Parathyroid adenoma (tissue), 2 donors: ENCODE data around the gene POU6F2.

ENCODE experiments used
- H2AFZ ChIP-seq: fragments of 300-600 bp; sonication (generic); one replicate; pipeline ENCODE4 v1.7.0; 2017; ENCODE audit warnings: antibody characterized with exemption, mild to moderate bottlenecking
- H3K27ac ChIP-seq: fragments of 300-600 bp; sonication (generic); one replicate; pipeline ENCODE4 v1.7.0; 2017
- H3K27me3 ChIP-seq: fragments of 300-600 bp; sonication (generic); one replicate; pipeline ENCODE4 v1.7.0; 2017; ENCODE audit warnings: low read length; ENCODE audit not compliant: control insufficient read depth, insufficient read depth
- H3K36me3 ChIP-seq: fragments of 300-600 bp; sonication (generic); one replicate; pipeline ENCODE4 v1.7.0; 2017; ENCODE audit warnings: low read length; ENCODE audit not compliant: control insufficient read depth, insufficient read depth
- H3K4me1 ChIP-seq: fragments of 300-600 bp; sonication (generic); one replicate; pipeline ENCODE4 v1.7.0; 2017; ENCODE audit warnings: control low read depth
- H3K4me2 ChIP-seq: fragments of 300-600 bp; sonication (generic); one replicate; pipeline ENCODE4 v1.7.0; 2017; ENCODE audit warnings: low read length
- H3K4me3 ChIP-seq: fragments of 300-600 bp; sonication (generic); one replicate; pipeline ENCODE4 v1.7.0; 2017; ENCODE audit warnings: low read depth, low read length
- H3K79me2 ChIP-seq: fragments of 300-600 bp; sonication (generic); one replicate; pipeline ENCODE4 v1.7.0; 2017; ENCODE audit warnings: control low read depth
- H3K9ac ChIP-seq: fragments of 300-600 bp; sonication (generic); one replicate; pipeline ENCODE4 v1.7.0; 2017; ENCODE audit warnings: mild to moderate bottlenecking
- H3K9me3 ChIP-seq: fragments of 300-600 bp; sonication (generic); one replicate; pipeline ENCODE4 v1.7.0; 2017; ENCODE audit warnings: low read length; ENCODE audit not compliant: control insufficient read depth
- CTCF ChIP-seq: fragments of 300-600 bp; sonication (generic); IDR thresholded peaks from one replicate; pipeline ENCODE4 v1.7.0; 2017; ENCODE audit warnings: antibody characterized with exemption, mild to moderate bottlenecking
- donor health status: primary hyperparathyroidism.

Gene POU6F2

DNA sequence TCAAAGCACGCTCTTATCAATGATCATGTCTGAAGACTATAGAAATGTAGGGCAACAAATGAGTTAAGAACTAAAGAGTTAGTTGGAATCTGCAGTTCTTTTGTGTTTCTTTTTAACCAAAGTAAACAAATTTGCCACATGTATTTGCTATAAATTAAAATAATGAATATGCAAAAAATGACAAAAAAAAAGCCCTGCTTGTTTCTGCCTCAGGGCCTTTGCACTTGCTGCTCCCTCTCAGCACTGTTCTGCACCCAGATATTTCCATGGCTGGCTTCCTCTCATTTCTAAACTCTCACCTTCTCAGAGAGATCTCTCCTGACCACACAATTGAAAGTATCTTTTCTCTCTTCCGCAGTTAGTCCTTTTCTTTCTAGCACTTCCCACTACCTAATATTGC lies 406.7 kb downstream of the POU6F2 start:
- Histone ChIP-seq H3K36me3 (no peaks in the 10 kb centered on the region), H3K9me3 (no peaks in the 10 kb centered on the region), H3K79me2 (no peaks in the 10 kb centered on the region), H3K4me3 (no peak overlapping the region), H3K9ac (no peak overlapping the region), H3K27ac (no peak overlapping the region), H3K27me3 (no peaks in the 10 kb centered on the region), H3K4me1 (no peaks in the 10 kb centered on the region), H3K4me2 (no peak overlapping the region), H2AFZ (no peak overlapping the region)
- no peak for TF ChIP-seq CTCF

DNA sequence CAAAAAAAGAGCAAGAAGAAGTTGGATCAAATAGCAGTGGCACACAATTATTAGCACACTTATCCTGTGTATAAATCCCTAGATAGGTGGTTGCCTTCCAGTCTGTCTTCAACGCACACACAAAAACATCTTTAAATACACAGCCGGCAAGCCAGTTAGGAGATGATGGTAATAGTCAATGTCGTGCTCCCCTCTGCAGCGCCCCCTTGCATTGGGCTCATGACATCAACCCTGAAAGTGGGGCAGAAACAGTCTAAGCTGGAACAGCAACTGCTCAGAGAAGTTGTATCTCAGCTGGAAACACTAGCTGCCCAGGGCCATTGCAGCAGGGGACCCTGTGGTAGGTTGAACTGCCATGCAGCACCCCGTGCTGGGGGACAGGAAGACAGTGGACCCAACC lies 409.0 kb downstream of the POU6F2 start:
- Histone ChIP-seq H3K4me2 (no peak overlapping the region), H3K36me3 (no peaks in the 10 kb centered on the region), H2AFZ (no peak overlapping the region), H3K4me3 (no peak overlapping the region), H3K27me3 (no peaks in the 10 kb centered on the region), H3K9ac (no peak overlapping the region), H3K4me1 (no peaks in the 10 kb centered on the region), H3K9me3 (no peaks in the 10 kb centered on the region), H3K27ac (no peak overlapping the region), H3K79me2 (no peaks in the 10 kb centered on the region)
- TF ChIP-seq CTCF, result no peak

- Histone ChIP-seq H3K27ac (no peak overlapping the region), H3K27me3 (no peaks in the 10 kb centered on the region), H3K9ac (no peak overlapping the region), H3K36me3 (no peaks in the 10 kb centered on the region), H2AFZ (no peak overlapping the region), H3K79me2 (no peaks in the 10 kb centered on the region), H3K4me1 (no peaks in the 10 kb centered on the region), H3K4me3 (no peak overlapping the region), H3K4me2 (no peak overlapping the region), H3K9me3 (no peaks in the 10 kb centered on the region)
- TF ChIP-seq CTCF, result no peak
Measured at GRCh38 chr7:39392151-39392550, 414.4 kb downstream of the POU6F2 start.

- no peak for TF ChIP-seq CTCF
- no peaks in the 10 kb centered on the region for H3K79me2 ChIP-seq
Measured at GRCh38 chr7:39394105-39394680, 416.5 kb downstream of the POU6F2 start.

DNA sequence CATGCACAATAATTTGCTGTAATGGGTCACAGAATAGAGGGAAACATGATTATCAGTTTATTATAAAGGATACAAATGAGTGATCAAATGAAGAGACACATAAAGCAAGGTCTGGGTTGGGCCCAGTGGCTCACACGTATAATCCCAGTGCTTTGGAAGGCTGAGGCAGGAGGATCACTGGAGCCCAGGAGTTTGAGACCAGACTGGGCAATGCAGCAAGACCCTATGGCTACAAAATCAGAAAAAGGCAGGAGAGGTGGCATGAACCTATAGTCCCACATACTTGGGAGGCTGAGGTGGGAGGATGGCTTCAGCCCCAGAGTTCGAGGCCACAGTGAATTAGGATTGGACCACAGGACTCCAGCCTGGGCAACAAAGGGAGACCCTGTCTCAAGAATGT lies 421.7 kb downstream of the POU6F2 start:
- no peak overlapping the region for H2AFZ ChIP-seq
- H3K79me2 ChIP-seq, result no peaks in the 10 kb centered on the region
- H3K27ac ChIP-seq, result no peak overlapping the region
- H3K4me3 ChIP-seq, result no peak overlapping the region
- H3K36me3 ChIP-seq, result no peaks in the 10 kb centered on the region
- TF ChIP-seq CTCF, result no peak
- H3K9ac ChIP-seq, result no peak overlapping the region
- H3K4me2 ChIP-seq, result no peak overlapping the region
- H3K27me3 ChIP-seq, result peaks cover 4% of the 10 kb centered on the region
- no peaks in the 10 kb centered on the region for H3K4me1 ChIP-seq
- no peaks in the 10 kb centered on the region for H3K9me3 ChIP-seq

More at GRCh38 chr7:39394105-39394680, 416.5 kb downstream of the POU6F2 start:
- H3K9ac ChIP-seq, result no peak overlapping the region
- H2AFZ ChIP-seq, result no peak overlapping the region
- no peaks in the 10 kb centered on the region for H3K9me3 ChIP-seq
- H3K4me1 ChIP-seq, result no peaks in the 10 kb centered on the region
- H3K27me3 ChIP-seq, result no peaks in the 10 kb centered on the region
- H3K27ac ChIP-seq, result no peak overlapping the region
- no peak overlapping the region for H3K4me3 ChIP-seq
- no peak overlapping the region for H3K4me2 ChIP-seq
- no peaks in the 10 kb centered on the region for H3K36me3 ChIP-seq
